Nephron progenitor cell (in vitro differentiated cells): ENCODE results near the gene HABP2.
A peak's percentile ranks its signal among the peaks of the same experiment; 100 is the strongest.

ENCODE experiments used
- DNase-seq: peaks from one replicate; pipeline ENCODE4 v3.0.0; 2021
- H3K27ac Mint-ChIP-seq: 2 replicates; pipeline ENCODE4 v1.8.0; 2021; ENCODE audit warnings: mild to moderate bottlenecking, moderate library complexity, mixed read lengths
- H3K27me3 Mint-ChIP-seq: 2 replicates; pipeline ENCODE4 v1.8.0; 2021; ENCODE audit warnings: mild to moderate bottlenecking, low read depth, mixed read lengths; ENCODE audit not compliant: poor library complexity
- H3K36me3 Mint-ChIP-seq: 2 replicates; pipeline ENCODE4 v1.8.0; 2021; ENCODE audit warnings: low read depth, mixed read lengths
- H3K4me1 Mint-ChIP-seq: 2 replicates; pipeline ENCODE4 v1.8.0; 2021; ENCODE audit warnings: mixed read lengths
- H3K4me3 Mint-ChIP-seq: 2 replicates; pipeline ENCODE4 v1.8.0; 2021; ENCODE audit warnings: mild to moderate bottlenecking, moderate library complexity, mixed read lengths
- H3K9me3 Mint-ChIP-seq: 2 replicates; pipeline ENCODE4 v1.8.0; 2021; ENCODE audit warnings: mild to moderate bottlenecking, moderate library complexity, mixed read lengths
- TF ChIP-seq, protein P1 (sequence below): fragments of 200-600 bp; sonication (generic); IDR thresholded peaks from 2 replicates; pipeline ENCODE4 v1.5.0; 2021; ENCODE audit warnings: antibody characterized with exemption

Gene HABP2

DNA sequence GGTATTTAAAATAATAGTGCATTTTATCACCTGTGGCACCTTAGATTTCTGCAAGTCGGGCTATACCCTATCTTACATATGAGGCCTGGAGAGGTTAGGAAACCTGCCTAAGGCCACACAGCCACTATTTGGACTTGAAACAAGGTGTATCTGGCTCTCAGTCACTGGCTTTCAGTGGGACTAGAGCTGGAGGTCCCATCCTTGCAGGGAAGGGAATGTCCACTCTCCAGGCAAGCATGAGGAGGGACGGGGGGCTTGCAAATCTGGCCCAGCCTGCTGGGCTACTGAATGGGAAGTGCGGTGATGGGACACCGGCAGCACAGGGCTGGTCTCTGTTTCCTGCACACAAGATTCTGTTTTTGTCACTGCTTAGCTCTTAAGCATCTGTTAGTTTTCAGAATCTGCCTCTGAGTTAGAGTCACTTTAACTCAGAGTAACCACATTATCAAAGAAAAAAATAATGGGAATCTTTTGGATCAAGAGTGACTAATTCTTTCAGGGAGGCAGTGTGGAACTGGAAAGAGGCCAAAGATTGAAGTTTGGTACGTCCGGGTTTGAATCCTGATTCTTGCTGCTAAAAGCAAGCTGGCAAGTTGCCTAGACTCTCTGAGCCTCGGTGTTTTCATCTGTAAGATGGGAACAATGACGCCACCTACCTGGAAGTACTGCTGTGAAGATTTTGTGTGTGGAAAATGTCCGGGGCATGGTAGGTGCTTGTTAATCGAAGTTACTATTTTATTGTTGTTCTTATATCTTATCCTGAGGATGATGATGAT lies 33.8 kb upstream of the HABP2 start:
- Mint-ChIP-seq H3K27ac (no peak overlapping the region), H3K36me3 (no peaks in the 10 kb centered on the region), H3K4me3 (no peak overlapping the region), H3K27me3 (peaks cover 13% of the 10 kb centered on the region), H3K9me3 (no peaks in the 10 kb centered on the region), H3K4me1 (peaks cover 6% of the 10 kb centered on the region)
- no peak for DNase-seq
- TF ChIP-seq, protein P1, sequence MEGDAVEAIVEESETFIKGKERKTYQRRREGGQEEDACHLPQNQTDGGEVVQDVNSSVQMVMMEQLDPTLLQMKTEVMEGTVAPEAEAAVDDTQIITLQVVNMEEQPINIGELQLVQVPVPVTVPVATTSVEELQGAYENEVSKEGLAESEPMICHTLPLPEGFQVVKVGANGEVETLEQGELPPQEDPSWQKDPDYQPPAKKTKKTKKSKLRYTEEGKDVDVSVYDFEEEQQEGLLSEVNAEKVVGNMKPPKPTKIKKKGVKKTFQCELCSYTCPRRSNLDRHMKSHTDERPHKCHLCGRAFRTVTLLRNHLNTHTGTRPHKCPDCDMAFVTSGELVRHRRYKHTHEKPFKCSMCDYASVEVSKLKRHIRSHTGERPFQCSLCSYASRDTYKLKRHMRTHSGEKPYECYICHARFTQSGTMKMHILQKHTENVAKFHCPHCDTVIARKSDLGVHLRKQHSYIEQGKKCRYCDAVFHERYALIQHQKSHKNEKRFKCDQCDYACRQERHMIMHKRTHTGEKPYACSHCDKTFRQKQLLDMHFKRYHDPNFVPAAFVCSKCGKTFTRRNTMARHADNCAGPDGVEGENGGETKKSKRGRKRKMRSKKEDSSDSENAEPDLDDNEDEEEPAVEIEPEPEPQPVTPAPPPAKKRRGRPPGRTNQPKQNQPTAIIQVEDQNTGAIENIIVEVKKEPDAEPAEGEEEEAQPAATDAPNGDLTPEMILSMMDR = no peak

DNA sequence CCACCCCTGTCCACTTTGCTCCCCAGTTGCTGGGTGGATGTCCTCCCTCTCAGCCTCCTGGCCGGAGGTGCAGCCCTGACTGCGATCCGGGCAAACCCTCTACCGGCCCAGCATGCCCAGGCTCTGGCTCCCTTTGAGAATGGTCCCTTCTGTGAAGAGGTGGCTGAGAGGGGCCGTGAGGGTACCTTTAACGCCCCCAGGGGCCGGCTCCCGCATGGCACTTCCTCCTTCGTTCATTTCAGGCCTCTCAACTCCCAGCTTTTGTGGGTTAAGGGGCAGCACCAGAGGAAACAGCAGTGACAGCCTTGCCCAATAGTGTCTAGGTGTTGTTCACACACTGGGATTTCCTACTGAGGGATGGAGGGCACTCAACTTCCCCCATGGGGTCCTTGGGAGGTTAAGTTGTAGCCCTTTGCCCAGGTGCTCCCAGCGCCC lies 33.2 kb upstream of the HABP2 start:
- Mint-ChIP-seq H3K36me3 (no peaks in the 10 kb centered on the region), H3K27me3 (peaks cover 18% of the 10 kb centered on the region), H3K27ac (no peak overlapping the region), H3K9me3 (no peaks in the 10 kb centered on the region), H3K4me1 (peaks cover 6% of the 10 kb centered on the region), H3K4me3 (no peak overlapping the region)
- TF ChIP-seq, protein P1 = no peak
- no peak for DNase-seq

DNA sequence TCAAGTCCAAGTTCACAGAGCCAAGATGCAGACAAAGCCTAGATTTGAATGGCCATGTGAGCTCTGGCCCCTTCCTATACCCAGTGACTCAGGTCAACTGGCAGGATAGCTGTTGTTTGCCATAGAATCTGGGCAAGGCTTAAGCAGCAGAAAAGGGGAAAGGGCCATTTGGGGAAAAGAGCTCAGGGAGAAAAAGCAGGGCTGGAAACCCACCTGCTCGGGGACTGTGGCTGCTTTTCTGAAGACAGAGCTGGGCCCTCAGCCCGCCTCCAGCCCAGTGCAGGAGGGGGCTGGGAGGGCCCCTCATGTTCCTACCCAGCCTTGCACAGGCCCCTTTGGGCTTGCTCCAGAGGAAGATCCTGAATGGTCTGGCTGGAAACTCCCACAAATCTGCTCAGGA lies 32.6 kb upstream of the HABP2 start:
- no peak for DNase-seq
- H3K9me3 Mint-ChIP-seq = no peaks in the 10 kb centered on the region
- no peak overlapping the region for H3K4me3 Mint-ChIP-seq
- peaks cover 21% of the 10 kb centered on the region for H3K27me3 Mint-ChIP-seq
- peaks cover 6% of the 10 kb centered on the region for H3K4me1 Mint-ChIP-seq
- TF ChIP-seq, protein P1 = no peak
- H3K36me3 Mint-ChIP-seq = no peaks in the 10 kb centered on the region
- no peak overlapping the region for H3K27ac Mint-ChIP-seq

DNA sequence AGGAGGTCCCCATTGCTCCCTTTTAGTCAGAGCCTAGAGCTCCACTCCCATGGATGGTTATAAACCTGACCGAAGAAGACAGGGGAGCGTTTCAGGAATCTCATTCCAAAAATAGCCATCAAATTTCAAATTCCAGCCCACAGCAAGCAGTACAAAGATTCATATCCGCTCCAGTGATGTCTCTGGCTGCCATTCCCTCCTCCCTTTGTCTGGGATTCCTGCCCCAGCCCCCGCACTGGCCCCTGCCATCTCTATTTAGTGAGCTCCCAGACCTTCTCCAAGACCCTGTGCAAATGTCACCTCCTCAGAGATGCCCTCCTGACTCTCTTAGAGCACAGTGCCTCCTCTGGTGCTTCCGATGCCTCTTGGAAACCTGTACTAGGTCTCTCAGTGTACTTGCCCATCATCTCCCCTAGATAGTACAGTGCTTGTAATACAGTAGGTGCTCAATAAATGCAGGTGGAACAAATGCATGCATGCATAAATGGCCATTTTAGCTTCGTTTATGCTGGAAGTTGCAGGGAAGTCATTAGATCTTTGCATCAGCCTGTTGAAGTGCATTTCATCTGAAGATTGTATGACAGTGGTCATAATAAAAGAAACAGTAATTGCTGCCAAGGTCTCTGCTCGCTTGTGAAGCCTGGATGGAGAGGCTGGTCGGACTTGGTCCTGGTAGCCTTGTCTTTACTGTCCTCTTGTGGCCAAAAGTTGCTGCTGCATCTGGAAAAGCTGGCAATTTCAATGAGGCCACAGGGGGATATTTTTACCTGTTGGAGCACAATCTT lies 32.0 kb upstream of the HABP2 start:
- no peaks in the 10 kb centered on the region for H3K9me3 Mint-ChIP-seq
- no peaks in the 10 kb centered on the region for H3K36me3 Mint-ChIP-seq
- peaks cover 6% of the 10 kb centered on the region for H3K4me1 Mint-ChIP-seq
- H3K27ac Mint-ChIP-seq = no peak overlapping the region
- TF ChIP-seq, protein P1 = peak; percentile 100
- H3K27me3 Mint-ChIP-seq = peaks cover 20% of the 10 kb centered on the region
- H3K4me3 Mint-ChIP-seq = no peak overlapping the region
- DNase-seq = peak; percentile 66

GRCh38 chr10:113521475-113521795 lies 31.4 kb upstream of the HABP2 start:
- peaks cover 22% of the 10 kb centered on the region for H3K27me3 Mint-ChIP-seq
- no peak for DNase-seq
- TF ChIP-seq, protein P1 = peak; percentile 3
- no peaks in the 10 kb centered on the region for H3K9me3 Mint-ChIP-seq
- no peak overlapping the region for H3K4me3 Mint-ChIP-seq
- peaks cover 6% of the 10 kb centered on the region for H3K4me1 Mint-ChIP-seq
- no peak overlapping the region for H3K27ac Mint-ChIP-seq
- no peaks in the 10 kb centered on the region for H3K36me3 Mint-ChIP-seq
